ENCODE data around the gene PTPRD.

The PTPRD gene

GRCh38 chr9:10562581-10563343, 50.0 kb downstream of the PTPRD start:
- no peak overlapping the region for H3K4me2 ChIP-seq (ENCODE audit: low read length)
- H3K36me3 ChIP-seq (ENCODE audit: control insufficient read depth, low read length): no peaks in the 10 kb centered on the region
- TF ChIP-seq, protein P1, sequence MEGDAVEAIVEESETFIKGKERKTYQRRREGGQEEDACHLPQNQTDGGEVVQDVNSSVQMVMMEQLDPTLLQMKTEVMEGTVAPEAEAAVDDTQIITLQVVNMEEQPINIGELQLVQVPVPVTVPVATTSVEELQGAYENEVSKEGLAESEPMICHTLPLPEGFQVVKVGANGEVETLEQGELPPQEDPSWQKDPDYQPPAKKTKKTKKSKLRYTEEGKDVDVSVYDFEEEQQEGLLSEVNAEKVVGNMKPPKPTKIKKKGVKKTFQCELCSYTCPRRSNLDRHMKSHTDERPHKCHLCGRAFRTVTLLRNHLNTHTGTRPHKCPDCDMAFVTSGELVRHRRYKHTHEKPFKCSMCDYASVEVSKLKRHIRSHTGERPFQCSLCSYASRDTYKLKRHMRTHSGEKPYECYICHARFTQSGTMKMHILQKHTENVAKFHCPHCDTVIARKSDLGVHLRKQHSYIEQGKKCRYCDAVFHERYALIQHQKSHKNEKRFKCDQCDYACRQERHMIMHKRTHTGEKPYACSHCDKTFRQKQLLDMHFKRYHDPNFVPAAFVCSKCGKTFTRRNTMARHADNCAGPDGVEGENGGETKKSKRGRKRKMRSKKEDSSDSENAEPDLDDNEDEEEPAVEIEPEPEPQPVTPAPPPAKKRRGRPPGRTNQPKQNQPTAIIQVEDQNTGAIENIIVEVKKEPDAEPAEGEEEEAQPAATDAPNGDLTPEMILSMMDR (IDR thresholded peaks at IDR 0.05; ENCODE audit: low read depth, low read length, poor library complexity, severe bottlenecking): no peak
- TF ChIP-seq EZH2phosphoT487 (IDR thresholded peaks at IDR 0.05; ENCODE audit: borderline replicate concordance, low read length): no peak
- no peaks in the 10 kb centered on the region for H3K27me3 ChIP-seq (ENCODE audit: control insufficient read depth, low read length)
- H3K27ac ChIP-seq (ENCODE audit: low read depth, low read length): no peak overlapping the region
- no peak overlapping the region for H3K4me3 ChIP-seq (ENCODE audit: low read length)
- H3K9me2 ChIP-seq (replicated peaks; ENCODE audit: control insufficient read depth, low read length): no peaks in the 10 kb centered on the region
- H3K4me1 ChIP-seq (ENCODE audit: control insufficient read depth, low read length): no peaks in the 10 kb centered on the region
- H3K79me2 ChIP-seq (ENCODE audit: control insufficient read depth, low read length): no peaks in the 10 kb centered on the region
- H3K9me3 ChIP-seq (ENCODE audit: control insufficient read depth, insufficient read depth, low read length): no peaks in the 10 kb centered on the region
- H4K20me1 ChIP-seq (ENCODE audit: control insufficient read depth, insufficient read depth, low read depth, low read length): no peaks in the 10 kb centered on the region
- H3F3A ChIP-seq (ENCODE audit: control insufficient read depth, insufficient read depth): no peaks in the 10 kb centered on the region

DNA sequence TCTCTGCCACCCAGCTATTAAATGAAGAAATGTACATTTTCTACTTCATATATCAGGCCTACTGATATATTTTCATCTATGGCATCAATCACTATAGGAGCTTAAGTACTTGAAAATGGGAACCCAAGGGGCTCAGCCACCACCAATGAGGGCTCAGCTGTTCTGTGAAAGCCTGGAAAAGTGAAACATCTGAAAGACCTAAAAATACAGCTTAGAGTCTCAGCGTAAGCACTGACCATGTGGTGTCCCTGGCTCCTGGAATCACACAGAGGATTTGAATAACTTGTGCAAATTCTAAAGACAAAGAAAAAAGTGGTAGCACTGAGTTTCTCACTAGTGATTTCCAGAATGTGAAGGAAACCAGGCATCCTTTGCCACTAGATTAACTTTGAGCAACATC, 64.5 kb downstream of the PTPRD start:
- Histone ChIP-seq H3K9me2 (replicated peaks; ENCODE audit: control insufficient read depth, low read length) (no peaks in the 10 kb centered on the region), H3K9me3 (ENCODE audit: control insufficient read depth, insufficient read depth, low read length) (no peaks in the 10 kb centered on the region), H4K20me1 (ENCODE audit: control insufficient read depth, insufficient read depth, low read depth, low read length) (no peaks in the 10 kb centered on the region), H3F3A (ENCODE audit: control insufficient read depth, insufficient read depth) (no peaks in the 10 kb centered on the region), H3K4me1 (ENCODE audit: control insufficient read depth, low read length) (no peaks in the 10 kb centered on the region), H3K36me3 (ENCODE audit: control insufficient read depth, low read length) (no peaks in the 10 kb centered on the region), H3K79me2 (ENCODE audit: control insufficient read depth, low read length) (no peaks in the 10 kb centered on the region), H3K27ac (ENCODE audit: low read depth, low read length) (no peak overlapping the region), H3K4me3 (ENCODE audit: low read length) (no peak overlapping the region), H3K4me2 (ENCODE audit: low read length) (no peak overlapping the region), H3K27me3 (ENCODE audit: control insufficient read depth, low read length) (no peaks in the 10 kb centered on the region)
- TF ChIP-seq, protein P1 (IDR thresholded peaks at IDR 0.05; ENCODE audit: low read depth, low read length, poor library complexity, severe bottlenecking): no peak

DNA sequence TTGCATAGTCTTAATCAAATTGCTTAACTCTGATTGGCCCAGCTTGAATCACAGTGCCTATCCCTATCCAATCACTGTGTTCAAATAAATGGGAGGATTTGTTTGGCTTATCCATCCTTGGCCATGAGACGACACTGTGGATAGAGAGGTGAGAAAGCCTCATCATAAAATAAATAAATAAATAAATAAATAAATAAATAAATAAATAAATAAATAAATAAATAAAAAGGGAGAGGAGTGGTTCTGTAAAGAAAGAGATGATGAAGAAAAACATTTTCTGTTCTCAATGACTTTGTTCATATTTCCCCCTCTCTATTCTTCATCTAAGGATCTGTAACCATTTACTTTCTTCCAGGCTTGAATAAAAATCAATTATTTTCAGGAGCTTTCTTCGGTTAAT, 74.7 kb downstream of the PTPRD start:
- Histone ChIP-seq H3K9me3 (ENCODE audit: control insufficient read depth, insufficient read depth, low read length) (no peaks in the 10 kb centered on the region), H3K4me2 (ENCODE audit: low read length) (no peak overlapping the region), H3K36me3 (ENCODE audit: control insufficient read depth, low read length) (no peaks in the 10 kb centered on the region), H3K27ac (ENCODE audit: low read depth, low read length) (no peak overlapping the region), H3K79me2 (ENCODE audit: control insufficient read depth, low read length) (no peaks in the 10 kb centered on the region), H3K4me1 (ENCODE audit: control insufficient read depth, low read length) (no peaks in the 10 kb centered on the region), H4K20me1 (ENCODE audit: control insufficient read depth, insufficient read depth, low read depth, low read length) (no peaks in the 10 kb centered on the region), H3F3A (ENCODE audit: control insufficient read depth, insufficient read depth) (no peaks in the 10 kb centered on the region), H3K4me3 (ENCODE audit: low read length) (no peak overlapping the region), H3K9me2 (replicated peaks; ENCODE audit: control insufficient read depth, low read length) (no peaks in the 10 kb centered on the region), H3K27me3 (ENCODE audit: control insufficient read depth, low read length) (no peaks in the 10 kb centered on the region)
- TF ChIP-seq, protein P1 (IDR thresholded peaks at IDR 0.05; ENCODE audit: low read depth, low read length, poor library complexity, severe bottlenecking): no peak
- TF ChIP-seq EZH2phosphoT487 (IDR thresholded peaks at IDR 0.05; ENCODE audit: borderline replicate concordance, low read length): no peak

Measured in DOHH2 (cell line).